ENCODE data around the gene GPS1.

GPS1 gene

DNA sequence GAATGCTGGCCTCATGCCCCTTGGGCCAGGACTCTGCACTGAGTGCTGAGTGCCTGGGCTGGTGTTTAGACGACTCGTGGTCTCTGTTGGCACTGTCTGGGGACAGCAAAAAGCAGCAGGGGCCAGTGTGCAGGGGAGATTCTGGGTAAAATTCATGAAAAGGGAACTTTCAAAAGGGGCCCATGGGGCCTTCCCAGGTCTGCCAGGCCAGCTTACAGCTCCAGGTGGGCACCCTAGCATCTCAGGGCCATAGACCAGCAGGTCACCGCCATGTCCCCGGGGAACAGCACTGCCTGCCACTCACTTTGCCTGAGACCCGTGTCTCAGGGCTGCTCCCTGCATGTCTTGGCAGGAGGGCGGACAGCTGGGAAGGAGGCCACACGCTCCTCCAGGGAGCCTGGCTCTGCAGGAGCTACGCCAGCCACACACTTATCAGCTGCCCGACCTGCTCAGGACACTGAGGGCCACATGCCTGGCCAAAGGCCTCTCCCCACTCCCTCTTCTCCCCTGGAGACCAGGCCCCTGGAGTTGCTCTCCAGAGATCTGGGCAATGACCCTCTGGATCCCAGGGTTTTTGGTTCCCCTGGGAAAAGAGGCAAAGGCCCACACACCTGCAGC lies 55.1 kb downstream of the GPS1 start:
- DNase-seq, result no peak

Data from NCI-H1048 (cell line).